NCI-H128 (cell line): ENCODE measurements around the gene SNED1.

Experiments used
- DNase-seq: peaks from one replicate; lab custom pipeline; 2025; ENCODE audit not compliant: unreplicated experiment; lab: John Stamatoyannopoulos, UW

The SNED1 gene

GRCh38 chr2:241142063-241142462, 143.6 kb downstream of the SNED1 start:
- no peak for DNase-seq

- DNase-seq, result no peak
Observed at GRCh38 chr2:241142593-241142992, 144.2 kb downstream of the SNED1 start.
